Thyroid gland (tissue), 4 donors: Measurements from ENCODE around the gene PIEZO2. TPM values are rescaled to one million over a fixed set of nuclear protein-coding genes. Genes with fewer than 3 reads are reported as not detected.
"Not testable (repeated sequence)": the region's sequence is repeated elsewhere in the genome, so short reads cannot be mapped to it uniquely, and the experiment has no call there.

Experiments used
- DNase-seq, 2 donors: peaks; one replicate each; pipeline ENCODE4 v3.0.0-alpha.2; 2019
- H3K27ac ChIP-seq, 3 donors: fragments of 200-600 bp; sonication (generic); 1 replicate in 2 of 3; 2 replicates in 1 of 3; pipeline ENCODE4 v1.5.1; 2016 to 2019; ENCODE audit warnings: mild to moderate bottlenecking in 1 of 3, moderate library complexity in 1 of 3
- H3K27me3 ChIP-seq: fragments of 200-600 bp; sonication (generic); one replicate; pipeline ENCODE4 v1.5.1; 2019
- H3K36me3 ChIP-seq, 2 donors: fragments of 200-600 bp; sonication (generic); one replicate each; pipeline ENCODE4 v1.5.1; 2016 to 2019
- H3K4me1 ChIP-seq, 2 donors: fragments of 200-600 bp; sonication (generic); one replicate each; pipeline ENCODE4 v1.5.1; 2017 to 2019
- H3K4me3 ChIP-seq, 3 donors: fragments of 200-600 bp; sonication (generic); replicated peaks in 1 of 3; 1 replicate in 2 of 3; 2 replicates in 1 of 3; pipeline ENCODE4 v1.5.1; 2016; ENCODE audit warnings: mild to moderate bottlenecking in 1 of 3
- H3K9me3 ChIP-seq: fragments of 200-600 bp; sonication (generic); one replicate; pipeline ENCODE4 v1.5.1; 2017
- CTCF ChIP-seq, 6 experiments: fragments of 200-600 bp in 3 of 6; fragments of 450-650 bp in 3 of 6; sonication (generic) in 3 of 6; IDR thresholded peaks; one replicate each; pipeline ENCODE4 v1.5.1; 2016 to 2019; ENCODE audit warnings: antibody characterized with exemption in 6 of 6, mild to moderate bottlenecking in 2 of 6, inconsistent platforms in 1 of 6, moderate library complexity in 1 of 6
- POLR2A ChIP-seq, 2 donors: fragments of 450-650 bp; IDR thresholded peaks; one replicate each; pipeline ENCODE4 v1.6.1; 2017; ENCODE audit warnings: antibody characterized with exemption in 2 of 2, mild to moderate bottlenecking in 2 of 2, moderate library complexity in 1 of 2
- WGBS, 2 donors: methylation state at CpG; one replicate each; pipeline ENCODE4 v1.1.5; 2017; 5-methylcytosine and 5-hydroxymethylcytosine counted together
- intact Hi-C: fragments of 100-400 bp; cut with DNase I; formaldehyde crosslinking; loops from one replicate; pipeline ENCODE4 v1.15.1; 2023
- total RNA-seq, 4 donors: library from RNA; depleted of rRNA; stranded (reverse); fragments of >200 nt; gene quantifications; one replicate each; pipeline ENCODE4 v1.2.3, GENCODE V29; 2016

PIEZO2 gene
- total RNA-seq: 10 to 100 TPM in 1 of 4 donors, 1 to 10 TPM in 3; 5.0 to 13.8 (median 6.1) TPM

DNA sequence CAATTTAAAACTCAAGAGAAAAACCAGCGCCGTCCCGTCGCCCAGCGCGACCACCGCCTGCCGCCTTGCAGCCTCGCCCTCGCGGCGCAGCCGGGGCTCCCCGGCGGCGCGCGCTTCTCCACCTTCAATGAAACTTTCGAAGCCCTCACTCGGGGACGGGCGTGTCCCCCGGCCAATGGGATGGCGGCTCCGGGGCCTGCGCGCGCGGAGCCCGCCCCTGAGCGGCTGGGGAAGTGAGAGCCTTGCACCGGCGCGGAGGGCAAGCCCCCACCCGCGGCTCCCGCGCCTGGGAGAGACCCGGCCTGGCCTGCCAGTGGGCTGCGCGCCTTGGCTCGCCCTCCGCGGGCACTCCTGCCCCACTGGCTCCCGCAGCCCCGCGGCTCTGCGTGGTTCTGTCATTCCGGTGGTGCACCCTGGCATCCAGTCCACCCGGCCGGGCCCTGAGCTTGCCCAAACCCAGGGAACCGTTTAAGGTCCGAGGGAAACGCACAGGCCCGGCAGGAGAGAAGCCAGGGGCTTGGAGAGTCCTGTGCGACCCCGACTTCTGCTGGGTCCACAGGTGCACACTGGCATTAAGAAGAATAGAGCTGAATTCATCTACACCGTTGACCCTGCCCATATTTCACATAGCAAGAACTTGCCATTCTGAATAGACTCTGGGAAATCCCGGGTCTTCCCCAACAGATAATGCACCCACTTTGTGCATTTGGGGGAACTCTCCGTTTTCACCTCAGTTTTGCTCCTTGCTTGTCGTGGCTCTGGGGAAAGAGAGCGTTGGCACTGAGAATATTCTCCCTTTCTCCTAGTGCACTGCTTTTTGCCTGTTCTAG is at the start of gene PIEZO2:
Gene PIEZO2 (minus strand): TSS at position 129 of the 830 bp plus-strand sequence. CDS start 981 bp downstream, outside the sequence.
- Histone ChIP-seq H3K27ac (no peak within 1 kb of the TSS), H3K36me3 (no peaks in the 10 kb centered on the region), H3K4me1 (peaks cover 6 to 17% of the 10 kb centered on the region in 2 donors), H3K9me3 (no peaks in the 10 kb centered on the region), H3K4me3 (peak within 1 kb of the TSS in 1 of 3 donors; percentile 28), H3K27me3 (no peaks in the 10 kb centered on the region)
- WGBS, 2 donors: 12 to 15% methylated on average over 29 to 40 of the region's 62 CpGs
- intact Hi-C loops: loop anchor here (10.0 kb wide), 1 partner anchor 295 kb away; no protein-coding TSS in a partner anchor
- TF ChIP-seq CTCF (IDR thresholded peaks at IDR 0.05) (no peak), POLR2A (IDR thresholded peaks at IDR 0.05) (peak in 1 of 2 donors; percentile 37)
- peak; percentile 35 to 45 for DNase-seq

DNA sequence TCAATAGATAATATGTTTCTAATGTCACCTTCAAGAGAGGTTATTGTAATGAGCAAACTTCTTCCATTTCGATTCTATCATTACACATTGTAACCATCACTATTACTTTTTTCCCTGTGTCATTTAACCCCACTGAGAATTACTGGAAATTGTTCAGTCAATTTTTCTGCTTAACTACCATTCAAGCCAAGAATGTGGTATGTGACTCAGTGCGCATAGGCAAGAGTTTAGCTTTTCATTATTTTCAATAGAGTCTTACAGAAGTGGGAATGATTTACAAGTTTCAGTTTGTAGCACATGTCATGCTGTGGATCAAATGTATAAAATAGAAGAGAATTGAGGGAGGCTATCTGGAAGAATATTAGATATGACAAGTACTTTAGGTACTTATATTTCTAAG is 34.3 kb upstream of the PIEZO2 start:
- no peak for TF ChIP-seq CTCF (IDR thresholded peaks at IDR 0.05)
- TF ChIP-seq POLR2A (IDR thresholded peaks at IDR 0.05): no peak
- Histone ChIP-seq H3K36me3 (no peaks in the 10 kb centered on the region), H3K9me3 (no peaks in the 10 kb centered on the region), H3K4me3 (no peak overlapping the region), H3K27me3 (no peaks in the 10 kb centered on the region), H3K27ac (no peak overlapping the region), H3K4me1 (no peaks in the 10 kb centered on the region)
- WGBS, 2 donors: 92 to 98% methylated on average over 2 of the region's 2 CpGs
- no peak for DNase-seq
- intact Hi-C loops: no loop called here

DNA sequence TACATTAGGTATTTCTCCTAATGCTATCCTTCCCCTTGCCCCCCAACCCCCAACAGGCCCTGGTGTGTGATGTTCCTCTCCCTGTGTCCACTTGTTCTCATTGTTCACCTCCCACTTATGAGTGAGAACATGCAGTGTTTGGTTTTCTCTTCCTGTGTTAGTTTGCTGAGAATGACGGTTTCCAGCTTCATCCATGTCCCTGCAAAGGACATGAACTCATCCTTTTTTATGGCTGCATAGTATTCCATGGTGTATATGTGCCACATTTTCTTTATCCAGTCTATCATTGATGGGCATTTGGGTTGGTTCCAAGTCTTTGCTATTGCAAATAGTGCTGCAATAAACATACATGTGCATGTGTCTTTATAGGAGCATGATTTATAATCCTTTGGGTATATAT is 32.3 kb upstream of the PIEZO2 start:
- WGBS, 2 donors: 95 to 96% methylated on average over 1 of the region's 1 CpG
- H3K36me3 ChIP-seq, H3K27ac ChIP-seq, DNase-seq, H3K27me3 ChIP-seq, H3K4me3 ChIP-seq, H3K9me3 ChIP-seq, intact Hi-C loops, H3K4me1 ChIP-seq: not testable (repeated sequence)

GRCh38 chr18:11179959-11180519 is 30.7 kb upstream of the PIEZO2 start:
- no peaks in the 10 kb centered on the region for H3K27me3 ChIP-seq
- no peak overlapping the region for H3K27ac ChIP-seq
- TF ChIP-seq CTCF (IDR thresholded peaks at IDR 0.05): no peak
- TF ChIP-seq POLR2A (IDR thresholded peaks at IDR 0.05): no peak
- DNase-seq: no peak
- no peaks in the 10 kb centered on the region for H3K9me3 ChIP-seq
- 85 to 92% methylated on average over 6 of the region's 6 CpGs for WGBS, 2 donors
- H3K36me3 ChIP-seq: no peaks in the 10 kb centered on the region
- H3K4me3 ChIP-seq: no peak overlapping the region
- no peaks in the 10 kb centered on the region for H3K4me1 ChIP-seq
- intact Hi-C loops: no loop called here

GRCh38 chr18:11178951-11179549 is 29.7 kb upstream of the PIEZO2 start:
- TF ChIP-seq POLR2A (IDR thresholded peaks at IDR 0.05): no peak
- TF ChIP-seq CTCF (IDR thresholded peaks at IDR 0.05): no peak
- Histone ChIP-seq H3K36me3 (no peaks in the 10 kb centered on the region), H3K27me3 (no peaks in the 10 kb centered on the region), H3K9me3 (no peaks in the 10 kb centered on the region), H3K27ac (no peak overlapping the region), H3K4me3 (no peak overlapping the region), H3K4me1 (no peaks in the 10 kb centered on the region)
- intact Hi-C loops: no loop called here
- WGBS, 2 donors: 62 to 69% methylated on average over 14 of the region's 14 CpGs
- DNase-seq: peak; percentile 11 to 13
